Panc1 (cell line): Measurements from ENCODE around the gene PCNX1. TPM values are rescaled to one million over a fixed set of nuclear protein-coding genes. Genes with fewer than 3 reads are reported as not detected.

Experiments
- ATAC-seq: fragments of 200-7000 bp; cut with Tn5 transposase; 2 replicates; pipeline ENCODE4 v1.9.1; 2020; ENCODE audit warnings: mild to moderate bottlenecking, moderate library complexity
- BruUV-seq: library from RNA; stranded (reverse); fragments of 400-500 nt; replicated peaks from 2 replicates; lab custom pipeline; 2021; lab: Mats Ljungman, UMichigan
- CTCF ChIA-PET: fragments of 300-600 bp; sonication (Branson Sonifier 250); formaldehyde crosslinking; loops from one replicate; lab custom pipeline; 2022; ENCODE audit warnings: antibody characterized with exemption; lab: Charles Lee
- POLR2A ChIA-PET: fragments of 300-600 bp; sonication (Branson Sonifier 250); formaldehyde crosslinking; loops from one replicate; lab custom pipeline; 2022; ENCODE audit warnings: antibody characterized with exemption; lab: Charles Lee
- DNase-seq: peaks from one replicate; pipeline ENCODE4 v3.0.0-alpha.2; 2010; ENCODE audit warnings: low read depth, low spot score
- H3K27ac ChIP-seq: 2 replicates; pipeline ENCODE4 v1.5.1; 2011; ENCODE audit warnings: mild to moderate bottlenecking, low read length, inconsistent platforms
- H3K27me3 ChIP-seq: fragments of 200-500 bp; sonication (Bioruptor generic); 2 replicates; pipeline ENCODE4 v1.6.0; 2014; ENCODE audit warnings: low read length, inconsistent platforms; ENCODE audit not compliant: control insufficient read depth, insufficient read depth
- H3K36me3 ChIP-seq: fragments of 200-500 bp; sonication (Bioruptor generic); 2 replicates; pipeline ENCODE4 v1.5.1; 2014; ENCODE audit warnings: inconsistent platforms, mild to moderate bottlenecking, low read length, moderate library complexity; ENCODE audit not compliant: control insufficient read depth, insufficient read depth
- H3K4me1 ChIP-seq: 2 replicates; pipeline ENCODE4 v1.5.1; 2011; ENCODE audit warnings: inconsistent platforms, mild to moderate bottlenecking, low read length, moderate library complexity; ENCODE audit not compliant: control insufficient read depth, insufficient read depth
- H3K4me3 ChIP-seq, 2 experiments: 2 replicates each; pipeline ENCODE4 v1.5.1; 2011 to 2012; ENCODE audit warnings: low read depth in 2 of 2, low read length in 2 of 2, mild to moderate bottlenecking in 2 of 2, inconsistent platforms in 1 of 2, moderate library complexity in 1 of 2
- H3K9me3 ChIP-seq: fragments of 200-500 bp; sonication (Bioruptor generic); 2 replicates; pipeline ENCODE4 v1.5.1; 2014; ENCODE audit warnings: low read depth, mild to moderate bottlenecking, inconsistent platforms, low read length, moderate library complexity; ENCODE audit not compliant: control insufficient read depth, insufficient read depth
- CTCF ChIP-seq: fragments of 450-650 bp; IDR thresholded peaks from 2 replicates; pipeline ENCODE4 v1.5.1; 2017; ENCODE audit warnings: mild to moderate bottlenecking
- POLR2AphosphoS5 ChIP-seq: IDR thresholded peaks from 2 replicates; pipeline ENCODE4 v1.6.1; 2012; ENCODE audit warnings: mild to moderate bottlenecking, low read depth, low read length, moderate library complexity
- REST ChIP-seq, 2 experiments: IDR thresholded peaks; 2 replicates each; pipeline ENCODE4 v1.6.1; 2011 to 2012; ENCODE audit warnings: low read depth in 2 of 2, control low read depth in 1 of 2, low read length in 1 of 2, mild to moderate bottlenecking in 1 of 2, moderate library complexity in 1 of 2; ENCODE audit not compliant: insufficient read depth in 1 of 2
- SIN3A ChIP-seq: IDR thresholded peaks from 2 replicates; pipeline ENCODE4 v1.6.1; 2012; ENCODE audit warnings: low read depth, mild to moderate bottlenecking, low read length, moderate library complexity, borderline replicate concordance; ENCODE audit not compliant: insufficient read depth
- TCF7L2 ChIP-seq: IDR thresholded peaks from 2 replicates; pipeline ENCODE4 v1.6.1; 2011; ENCODE audit warnings: mild to moderate bottlenecking, low read depth, low read length, inconsistent platforms
- in situ Hi-C: cut with HindIII; loops from 2 replicates; pipeline ENCODE4 v1.10.0; 2016; ENCODE audit warnings: low sequenced_read_pairs, low pct_unique_long_range_greater_than_20kb
- intact Hi-C: fragments of 100-400 bp; cut with micrococcal nuclease; formaldehyde crosslinking; loops from one replicate; pipeline ENCODE4 v1.10.0; 2022; ENCODE audit not compliant: unreplicated experiment
- total RNA-seq: library from RNA; stranded (reverse); gene quantifications from one replicate; pipeline ENCODE4 v1.2.1, GENCODE V29; 2021; ENCODE audit not compliant: unreplicated experiment

Gene PCNX1
- total RNA-seq, 1 experiment from 2014 or later = 30.5 TPM

- ATAC-seq (no peak), DNase-seq (no peak)
- intact Hi-C loops = no loop called here
- no peaks in the 10 kb centered on the region for H3K27me3 ChIP-seq
- H3K9me3 ChIP-seq = no peaks in the 10 kb centered on the region
- TF ChIP-seq TCF7L2 = no peak
- no peak for TF ChIP-seq SIN3A
- no peak for TF ChIP-seq CTCF
- TF ChIP-seq REST (IDR thresholded peaks at IDR 0.05; ENCODE audit: insufficient read depth in 1 of 2, low read depth in 2 of 2, low read length in 1 of 2) = no peak
- TF ChIP-seq POLR2AphosphoS5 = no peak
- peaks cover 3% of the 10 kb centered on the region for H3K36me3 ChIP-seq
- H3K4me1 ChIP-seq = no peaks in the 10 kb centered on the region
- BruUV-seq = no TSS peak
- in situ Hi-C loops = no loop called here
- ChIA-PET CTCF (interaction anchor here (0.6 kb wide), 1 partner anchor 28 kb away, joined by 3 read pairs; no protein-coding TSS in a partner anchor), POLR2A (no interaction called here)
- no peak overlapping the region for H3K27ac ChIP-seq
- H3K4me3 ChIP-seq = no peak overlapping the region
Measured at GRCh38 chr14:70976591-70976990, 69.3 kb downstream of the PCNX1 start.

- in situ Hi-C loops = no loop called here
- DNase-seq (no peak), ATAC-seq (no peak)
- Histone ChIP-seq H3K36me3 (peaks cover 3% of the 10 kb centered on the region), H3K27ac (no peak overlapping the region), H3K9me3 (no peaks in the 10 kb centered on the region), H3K4me3 (no peak overlapping the region), H3K27me3 (no peaks in the 10 kb centered on the region), H3K4me1 (no peaks in the 10 kb centered on the region)
- no TSS peak for BruUV-seq
- ChIA-PET POLR2A (no interaction called here), CTCF (no interaction called here)
- intact Hi-C loops = no loop called here
- no peak for TF ChIP-seq TCF7L2
- no peak for TF ChIP-seq REST (IDR thresholded peaks at IDR 0.05; ENCODE audit: insufficient read depth in 1 of 2, low read depth in 2 of 2, low read length in 1 of 2)
- no peak for TF ChIP-seq SIN3A
- TF ChIP-seq CTCF = no peak
- TF ChIP-seq POLR2AphosphoS5 = no peak
Measured at GRCh38 chr14:70981000-70981952, 74.0 kb downstream of the PCNX1 start.
